BJ (cell line): ENCODE results near the gene ALOX15B. TPM values are rescaled to one million over a fixed set of nuclear protein-coding genes. Genes with fewer than 3 reads are reported as not detected.
A peak's percentile ranks its signal among the peaks of the same experiment; 100 is the strongest.

Experiments used
- CTCF ChIA-PET: fragments of 350-600 bp; formaldehyde crosslinking; extraction: SDS; loops from one replicate; lab custom pipeline; 2021; ENCODE audit warnings: antibody characterized with exemption, inconsistent platforms; lab: Yijun Ruan, JAX
- POLR2A ChIA-PET: fragments of 300-600 bp; sonication (Branson Sonifier 250); formaldehyde crosslinking; extraction: SDS; loops from one replicate; lab custom pipeline; 2021; ENCODE audit warnings: antibody characterized with exemption; lab: Charles Lee
- DNase-seq: peaks from one replicate; pipeline ENCODE4 v3.0.0-alpha.2; 2011; ENCODE audit warnings: low read depth
- H3K27me3 ChIP-seq: 2 replicates; pipeline ENCODE4 v1.6.0; 2011; ENCODE audit warnings: low read length; ENCODE audit not compliant: control insufficient read depth, insufficient read depth
- H3K36me3 ChIP-seq: 2 replicates; pipeline ENCODE4 v1.5.1; 2011; ENCODE audit warnings: low read length; ENCODE audit not compliant: control insufficient read depth, insufficient read depth
- H3K4me3 ChIP-seq: 2 replicates; pipeline ENCODE4 v1.5.1; 2011; ENCODE audit warnings: low read depth, mild to moderate bottlenecking, control low read depth, low read length
- CTCF ChIP-seq: IDR thresholded peaks from 2 replicates; pipeline ENCODE4 v1.5.1; 2011; ENCODE audit warnings: low read depth, mild to moderate bottlenecking, control low read depth, inconsistent platforms, low read length, moderate library complexity; ENCODE audit not compliant: insufficient read depth
- polyA plus RNA-seq: library from polyadenylated mRNA; depleted of rRNA; stranded (reverse); fragments of >200 nt; gene quantifications from 2 replicates; pipeline ENCODE4 v1.2.3, GENCODE V29; 2011

Gene ALOX15B
- polyA plus RNA-seq, 1 experiment, result not detected

- TF ChIP-seq CTCF, result no peak
- Histone ChIP-seq H3K4me3 (no peak overlapping the region), H3K27me3 (peaks cover 2% of the 10 kb centered on the region; the same call in 1 of the 2 replicates), H3K36me3 (no peaks in the 10 kb centered on the region)
- ChIA-PET POLR2A (no interaction called here), CTCF (no interaction called here)
- DNase-seq, result no peak
Observed at GRCh38 chr17:7993972-7994589, 44.8 kb upstream of the ALOX15B start.

GRCh38 chr17:7995724-7996123 lies 43.1 kb upstream of the ALOX15B start:
- Histone ChIP-seq H3K36me3 (no peaks in the 10 kb centered on the region), H3K4me3 (no peak overlapping the region), H3K27me3 (peaks cover 4% of the 10 kb centered on the region; the same call in 1 of the 2 replicates)
- ChIA-PET CTCF (interaction anchor here (2.4 kb wide), 1 partner anchor 61 kb away, joined by 12 read pairs; no protein-coding TSS in a partner anchor), POLR2A (no interaction called here)
- no peak for DNase-seq
- TF ChIP-seq CTCF, result no peak

- ChIA-PET CTCF (interaction anchor here (0.6 to 2.4 kb wide), 16 partner anchors 8 to 135 kb away, joined by 3 to 12 read pairs (median 3); partner anchors contain the start of gene RNF227), POLR2A (no interaction called here)
- H3K36me3 ChIP-seq, result no peaks in the 10 kb centered on the region
- peak; percentile 56 for TF ChIP-seq CTCF
- no peak overlapping the region for H3K4me3 ChIP-seq
- DNase-seq, result no peak
- peaks cover 11% of the 10 kb centered on the region for H3K27me3 ChIP-seq
Observed at GRCh38 chr17:7997186-7997585, 41.7 kb upstream of the ALOX15B start.

- H3K36me3 ChIP-seq, result no peaks in the 10 kb centered on the region
- peaks cover 24% of the 10 kb centered on the region for H3K27me3 ChIP-seq
- H3K4me3 ChIP-seq, result no peak within 1 kb of the TSS
- CTCF ChIA-PET, result interaction anchor here (0.7 to 1.9 kb wide), 11 partner anchors 10 to 59 kb away, joined by 3 to 26 read pairs (median 3); no protein-coding TSS in a partner anchor
- TF ChIP-seq CTCF, result no peak
- POLR2A ChIA-PET, result no interaction called here
- no peak for DNase-seq
Observed at GRCh38 chr17:8001976-8002720, 36.7 kb upstream of the ALOX15B start, which contains the start of gene GUCY2D. Gene GUCY2D, plus strand, starts transcription at chr17:8002615. Its CDS starts 433 bp downstream, at chr17:8003048.
